SK-N-SH treated with all-trans-retinoic acid at 6 μM for 48 hours (cell line): Measurements from ENCODE around the gene AGPS.

Source experiments
- ARNTL ChIP-seq: fragments of 450-650 bp; formaldehyde crosslinking; IDR thresholded peaks from 2 replicates; pipeline ENCODE4 v1.5.0; 2020; ENCODE audit warnings: low read depth, mild to moderate bottlenecking, moderate library complexity, borderline replicate concordance
- ESRRG ChIP-seq: fragments of 250-450 bp; sonication (Bioruptor Pico); IDR thresholded peaks from 2 replicates; pipeline ENCODE4 v1.6.1; 2021; ENCODE audit warnings: mild to moderate bottlenecking
- ISL1 ChIP-seq: fragments of 250-450 bp; sonication (Bioruptor Pico); IDR thresholded peaks from 2 replicates; pipeline ENCODE4 v2.1.2; 2022; ENCODE audit warnings: mild to moderate bottlenecking, moderate library complexity
- RARB ChIP-seq: fragments of 250-450 bp; sonication (Bioruptor Pico); IDR thresholded peaks from 2 replicates; pipeline ENCODE4 v1.8.0; 2021; ENCODE audit warnings: mild to moderate bottlenecking, moderate library complexity
- TCF4 ChIP-seq: fragments of 250-450 bp; sonication (Bioruptor Pico); IDR thresholded peaks from 2 replicates; pipeline ENCODE4 v1.8.0; 2021; ENCODE audit warnings: mild to moderate bottlenecking, moderate library complexity, borderline replicate concordance
- ZNF70 ChIP-seq: fragments of 450-650 bp; formaldehyde crosslinking; IDR thresholded peaks from 2 replicates; pipeline ENCODE4 v1.5.0; 2020; ENCODE audit warnings: mild to moderate bottlenecking, moderate library complexity
- TF ChIP-seq, protein P1 (sequence below): fragments of 250-450 bp; sonication (Bioruptor Pico); IDR thresholded peaks from 2 replicates; pipeline ENCODE4 v1.8.0; 2020; ENCODE audit warnings: mild to moderate bottlenecking, moderate library complexity, borderline replicate concordance
- TF ChIP-seq, protein P2 (sequence below): fragments of 250-450 bp; sonication (Bioruptor Pico); IDR thresholded peaks from 2 replicates; pipeline ENCODE4 v1.5.1; 2020; ENCODE audit warnings: low read depth, mild to moderate bottlenecking, moderate library complexity
- TF ChIP-seq, protein P3 (sequence below): fragments of 250-450 bp; sonication (Bioruptor Pico); IDR thresholded peaks from 2 replicates; pipeline ENCODE4 v1.5.0; 2020; ENCODE audit warnings: mild to moderate bottlenecking, moderate library complexity

DNA sequence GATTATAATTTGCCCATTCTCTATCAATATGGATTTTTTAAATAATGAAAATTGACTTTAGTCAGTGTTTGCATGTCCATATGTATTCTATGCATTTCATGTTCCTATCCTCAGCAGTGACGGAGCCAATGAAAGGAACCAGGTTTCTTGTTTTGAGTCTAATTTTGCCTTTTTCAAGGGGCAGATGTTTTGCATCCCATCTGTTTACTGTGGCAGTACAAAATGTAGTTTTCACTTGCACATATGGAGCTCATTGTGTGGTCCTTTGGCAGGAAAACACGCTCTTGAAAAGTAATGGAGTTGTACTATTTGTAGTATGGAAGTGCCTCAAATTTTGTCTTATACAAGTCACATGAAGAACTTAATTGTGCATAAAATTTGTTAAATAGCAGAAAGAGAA is 127.8 kb downstream of the AGPS start:
- TF ChIP-seq ESRRG (CRISPR knock-in tag) (no peak), TCF4 (CRISPR knock-in tag) (peak; percentile 45; the same call in 1 of the 2 replicates), RARB (no peak), ZNF70 (CRISPR knock-in tag) (no peak), ISL1 (CRISPR knock-in tag) (no peak), ARNTL (no peak)
- TF ChIP-seq, protein P1, sequence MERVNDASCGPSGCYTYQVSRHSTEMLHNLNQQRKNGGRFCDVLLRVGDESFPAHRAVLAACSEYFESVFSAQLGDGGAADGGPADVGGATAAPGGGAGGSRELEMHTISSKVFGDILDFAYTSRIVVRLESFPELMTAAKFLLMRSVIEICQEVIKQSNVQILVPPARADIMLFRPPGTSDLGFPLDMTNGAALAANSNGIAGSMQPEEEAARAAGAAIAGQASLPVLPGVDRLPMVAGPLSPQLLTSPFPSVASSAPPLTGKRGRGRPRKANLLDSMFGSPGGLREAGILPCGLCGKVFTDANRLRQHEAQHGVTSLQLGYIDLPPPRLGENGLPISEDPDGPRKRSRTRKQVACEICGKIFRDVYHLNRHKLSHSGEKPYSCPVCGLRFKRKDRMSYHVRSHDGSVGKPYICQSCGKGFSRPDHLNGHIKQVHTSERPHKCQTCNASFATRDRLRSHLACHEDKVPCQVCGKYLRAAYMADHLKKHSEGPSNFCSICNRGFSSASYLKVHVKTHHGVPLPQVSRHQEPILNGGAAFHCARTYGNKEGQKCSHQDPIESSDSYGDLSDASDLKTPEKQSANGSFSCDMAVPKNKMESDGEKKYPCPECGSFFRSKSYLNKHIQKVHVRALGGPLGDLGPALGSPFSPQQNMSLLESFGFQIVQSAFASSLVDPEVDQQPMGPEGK (CRISPR knock-in tag), result no peak
- TF ChIP-seq, protein P2, sequence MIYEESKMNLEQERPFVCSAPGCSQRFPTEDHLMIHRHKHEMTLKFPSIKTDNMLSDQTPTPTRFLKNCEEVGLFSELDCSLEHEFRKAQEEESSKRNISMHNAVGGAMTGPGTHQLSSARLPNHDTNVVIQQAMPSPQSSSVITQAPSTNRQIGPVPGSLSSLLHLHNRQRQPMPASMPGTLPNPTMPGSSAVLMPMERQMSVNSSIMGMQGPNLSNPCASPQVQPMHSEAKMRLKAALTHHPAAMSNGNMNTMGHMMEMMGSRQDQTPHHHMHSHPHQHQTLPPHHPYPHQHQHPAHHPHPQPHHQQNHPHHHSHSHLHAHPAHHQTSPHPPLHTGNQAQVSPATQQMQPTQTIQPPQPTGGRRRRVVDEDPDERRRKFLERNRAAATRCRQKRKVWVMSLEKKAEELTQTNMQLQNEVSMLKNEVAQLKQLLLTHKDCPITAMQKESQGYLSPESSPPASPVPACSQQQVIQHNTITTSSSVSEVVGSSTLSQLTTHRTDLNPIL (CRISPR knock-in tag), result no peak
- TF ChIP-seq, protein P3, sequence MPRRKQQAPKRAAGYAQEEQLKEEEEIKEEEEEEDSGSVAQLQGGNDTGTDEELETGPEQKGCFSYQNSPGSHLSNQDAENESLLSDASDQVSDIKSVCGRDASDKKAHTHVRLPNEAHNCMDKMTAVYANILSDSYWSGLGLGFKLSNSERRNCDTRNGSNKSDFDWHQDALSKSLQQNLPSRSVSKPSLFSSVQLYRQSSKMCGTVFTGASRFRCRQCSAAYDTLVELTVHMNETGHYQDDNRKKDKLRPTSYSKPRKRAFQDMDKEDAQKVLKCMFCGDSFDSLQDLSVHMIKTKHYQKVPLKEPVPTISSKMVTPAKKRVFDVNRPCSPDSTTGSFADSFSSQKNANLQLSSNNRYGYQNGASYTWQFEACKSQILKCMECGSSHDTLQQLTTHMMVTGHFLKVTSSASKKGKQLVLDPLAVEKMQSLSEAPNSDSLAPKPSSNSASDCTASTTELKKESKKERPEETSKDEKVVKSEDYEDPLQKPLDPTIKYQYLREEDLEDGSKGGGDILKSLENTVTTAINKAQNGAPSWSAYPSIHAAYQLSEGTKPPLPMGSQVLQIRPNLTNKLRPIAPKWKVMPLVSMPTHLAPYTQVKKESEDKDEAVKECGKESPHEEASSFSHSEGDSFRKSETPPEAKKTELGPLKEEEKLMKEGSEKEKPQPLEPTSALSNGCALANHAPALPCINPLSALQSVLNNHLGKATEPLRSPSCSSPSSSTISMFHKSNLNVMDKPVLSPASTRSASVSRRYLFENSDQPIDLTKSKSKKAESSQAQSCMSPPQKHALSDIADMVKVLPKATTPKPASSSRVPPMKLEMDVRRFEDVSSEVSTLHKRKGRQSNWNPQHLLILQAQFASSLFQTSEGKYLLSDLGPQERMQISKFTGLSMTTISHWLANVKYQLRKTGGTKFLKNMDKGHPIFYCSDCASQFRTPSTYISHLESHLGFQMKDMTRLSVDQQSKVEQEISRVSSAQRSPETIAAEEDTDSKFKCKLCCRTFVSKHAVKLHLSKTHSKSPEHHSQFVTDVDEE, result peak; percentile 19; the same call in 1 of the 2 replicates
